GM18870 (cell line): Measurements from ENCODE around the gene MND1.
"Not testable (repeated sequence)": the region's sequence is repeated elsewhere in the genome, so short reads cannot be mapped to it uniquely, and the experiment has no call there.

Experiments used
- ATAC-seq: cut with Tn5 transposase; IDR thresholded peaks from one replicate; pipeline ENCODE4 v1.9.1; 2021; ENCODE audit warnings: moderate library complexity; ENCODE audit not compliant: unreplicated experiment

MND1 gene

GRCh38 chr4:153401501-153401900, 57.0 kb downstream of the MND1 start:
- ATAC-seq: no peak

DNA sequence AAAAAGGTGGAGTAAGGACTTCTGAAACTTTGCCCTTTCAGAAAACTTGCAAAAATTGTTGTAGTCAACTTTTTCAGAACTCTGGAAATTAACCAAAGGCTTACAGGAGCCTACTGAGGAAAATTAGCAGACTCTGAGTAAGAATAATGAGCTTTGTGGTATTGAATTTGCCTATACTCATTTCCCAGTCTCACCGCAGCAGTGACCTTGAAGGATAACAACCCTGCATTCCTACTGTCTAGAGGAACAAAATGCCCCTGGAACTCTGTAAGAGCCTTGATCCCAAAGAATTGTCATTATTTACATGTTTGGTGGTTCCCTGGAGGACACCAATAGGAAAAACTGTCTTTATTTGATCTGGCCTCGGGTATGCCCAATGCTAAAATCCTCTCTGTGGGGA, 57.9 kb downstream of the MND1 start:
- ATAC-seq: no peak

DNA sequence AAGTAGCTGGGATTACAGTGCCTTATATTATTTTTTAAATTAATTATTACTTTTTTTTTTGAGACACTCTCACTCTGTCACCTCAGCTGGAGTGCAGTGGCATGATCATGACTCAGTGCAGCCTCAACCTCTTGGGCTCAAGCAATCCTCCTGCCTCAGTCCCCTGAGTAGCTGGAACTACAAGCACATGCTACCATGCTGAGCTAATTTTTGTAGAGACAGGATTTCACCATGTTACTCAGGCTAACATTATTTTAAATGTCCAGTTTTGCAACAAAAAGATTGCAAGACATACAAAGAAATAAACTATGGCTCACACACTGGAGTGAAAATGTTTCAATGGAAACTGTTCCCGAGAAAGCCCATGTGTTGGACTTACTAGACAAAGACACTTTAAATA, 59.2 kb downstream of the MND1 start:
- no peak for ATAC-seq

DNA sequence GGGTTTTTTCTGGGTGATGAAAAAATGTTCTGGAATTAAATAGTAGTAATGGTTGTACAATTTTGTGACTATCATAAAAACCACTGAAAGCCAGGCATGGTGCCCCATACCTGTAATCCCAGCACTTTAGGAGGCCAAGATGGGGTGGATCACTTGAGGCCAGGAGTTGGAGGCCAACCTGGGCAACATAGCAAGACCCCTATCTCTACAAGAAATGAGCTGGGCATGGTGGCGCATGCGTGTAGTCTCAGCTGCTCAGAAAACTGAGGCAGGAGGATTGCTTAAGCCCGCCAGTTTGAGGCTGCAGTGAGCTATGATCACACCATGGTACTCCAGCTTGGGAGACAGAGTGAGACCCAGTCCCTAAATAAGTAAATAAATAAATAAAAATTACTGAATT, 63.4 kb downstream of the MND1 start:
- ATAC-seq: no peak

DNA sequence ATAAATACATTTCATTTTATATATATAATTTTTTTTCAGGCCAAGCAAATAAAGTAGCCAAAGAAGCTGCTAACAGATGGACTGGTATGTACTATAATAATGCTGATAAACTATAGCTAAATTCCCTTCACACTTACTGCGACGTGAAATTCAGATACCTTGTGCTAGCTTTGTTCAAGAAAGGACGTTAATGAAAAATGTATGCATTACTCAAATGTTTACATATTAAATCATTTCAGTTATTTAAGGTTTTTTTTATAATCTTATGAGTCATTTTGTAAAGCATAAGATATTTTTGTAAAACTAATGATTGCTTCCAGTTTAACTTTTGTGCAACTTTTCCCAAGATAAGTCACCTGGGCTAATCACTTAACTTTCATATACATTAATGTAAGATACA, 64.4 kb downstream of the MND1 start:
- ATAC-seq: no peak

- no peak for ATAC-seq
Observed at GRCh38 chr4:153409412-153409811, 64.9 kb downstream of the MND1 start.

DNA sequence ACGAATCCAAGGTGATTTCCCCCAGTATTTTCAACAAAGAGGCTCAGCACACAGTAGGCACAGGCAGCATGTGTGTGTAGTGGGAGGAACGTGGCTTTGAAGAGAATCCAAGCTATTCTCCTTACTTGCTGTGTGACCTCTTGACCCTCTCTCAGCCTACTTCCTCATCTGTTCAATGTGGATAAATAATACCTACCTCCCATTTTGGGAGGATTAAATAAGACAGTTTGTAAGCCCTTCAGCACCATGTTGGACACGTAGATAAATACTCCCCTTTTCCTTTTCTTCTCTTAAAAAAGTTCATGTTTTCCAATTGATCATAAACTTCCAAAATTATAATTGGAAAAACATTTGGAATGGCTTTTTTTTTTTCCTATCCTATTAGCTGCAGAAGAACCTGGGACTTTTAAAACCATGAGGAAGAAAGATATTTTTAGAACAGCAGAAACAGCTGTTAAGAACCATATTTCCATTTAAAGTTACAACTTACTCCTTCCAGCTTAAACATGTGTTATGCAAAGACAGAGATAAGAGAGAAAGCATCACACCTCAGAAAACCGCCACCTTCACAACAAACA, 65.5 kb downstream of the MND1 start:
- no peak for ATAC-seq

DNA sequence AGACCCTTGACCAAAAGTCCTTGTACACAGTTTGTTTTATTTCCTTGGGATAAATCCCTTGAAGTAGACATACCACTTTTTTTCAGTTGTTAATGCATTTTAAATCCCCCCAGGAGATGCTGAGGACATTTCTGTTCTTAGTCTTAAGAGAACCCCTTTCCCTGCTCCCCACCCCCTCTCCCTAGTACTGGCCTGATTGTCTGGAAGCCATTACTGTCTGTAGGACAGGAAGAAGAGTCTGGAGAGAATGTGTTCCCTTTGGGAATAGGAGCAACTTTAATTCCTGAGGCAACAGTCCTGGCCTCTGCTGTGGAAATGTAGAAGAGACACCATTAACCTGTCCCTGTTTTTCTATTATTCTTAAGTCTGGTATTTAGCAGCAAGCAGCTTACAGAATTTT, 69.4 kb downstream of the MND1 start:
- ATAC-seq: no peak

- not testable (repeated sequence) for ATAC-seq
Observed at GRCh38 chr4:153416456-153416855, 72.0 kb downstream of the MND1 start.

DNA sequence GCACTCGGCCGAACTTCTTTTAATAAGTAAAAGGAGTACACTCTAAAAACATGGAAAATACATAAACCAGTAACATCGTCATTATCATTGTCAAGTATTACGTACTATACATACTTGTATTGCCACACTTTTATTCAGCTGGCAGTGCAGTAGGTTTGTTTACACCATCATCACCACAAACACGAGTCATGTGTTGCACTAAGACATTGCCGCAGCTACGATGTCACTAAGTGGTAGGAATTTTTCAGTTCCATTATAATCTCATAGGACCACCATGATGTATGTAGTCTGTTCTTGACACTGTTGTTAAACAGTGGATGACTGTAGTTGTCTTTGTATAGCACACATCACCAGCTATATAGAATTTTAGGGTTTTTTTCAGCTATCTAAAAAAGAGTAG, 73.6 kb downstream of the MND1 start:
- no peak for ATAC-seq

GRCh38 chr4:153418558-153418957, 74.1 kb downstream of the MND1 start:
- no peak for ATAC-seq

- no peak for ATAC-seq
Observed at GRCh38 chr4:153419029-153419428, 74.5 kb downstream of the MND1 start.

DNA sequence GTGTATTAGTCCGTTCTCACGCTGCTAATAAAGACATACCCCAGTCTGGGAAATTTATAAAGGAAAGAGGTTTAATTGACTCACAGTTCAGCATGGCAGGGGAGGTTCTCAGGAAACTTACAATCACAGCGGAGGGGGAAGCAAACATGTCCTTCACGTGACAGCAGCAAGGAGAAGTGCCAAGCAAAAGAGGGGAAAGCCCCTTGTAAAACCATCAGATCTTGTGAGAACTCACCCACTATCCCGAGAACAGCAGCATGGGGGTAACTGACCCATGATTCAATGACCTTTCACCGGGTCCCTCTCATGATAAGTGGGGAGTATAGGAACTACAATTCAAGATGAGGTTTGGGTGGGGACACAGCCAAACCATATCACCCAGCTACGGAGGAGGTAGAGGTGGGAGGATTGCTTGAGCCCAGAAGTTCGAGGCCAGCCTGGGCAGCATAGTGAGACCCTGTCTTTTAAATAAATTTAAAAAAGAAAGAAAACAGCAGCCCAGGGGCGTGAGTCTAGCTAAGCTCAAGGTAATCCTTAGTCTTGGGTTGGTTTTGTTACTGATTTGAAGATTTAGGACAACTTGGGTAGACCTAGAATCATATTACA, 75.3 kb downstream of the MND1 start:
- ATAC-seq: no peak

- no peak for ATAC-seq
Observed at GRCh38 chr4:153420361-153420760, 75.9 kb downstream of the MND1 start.

DNA sequence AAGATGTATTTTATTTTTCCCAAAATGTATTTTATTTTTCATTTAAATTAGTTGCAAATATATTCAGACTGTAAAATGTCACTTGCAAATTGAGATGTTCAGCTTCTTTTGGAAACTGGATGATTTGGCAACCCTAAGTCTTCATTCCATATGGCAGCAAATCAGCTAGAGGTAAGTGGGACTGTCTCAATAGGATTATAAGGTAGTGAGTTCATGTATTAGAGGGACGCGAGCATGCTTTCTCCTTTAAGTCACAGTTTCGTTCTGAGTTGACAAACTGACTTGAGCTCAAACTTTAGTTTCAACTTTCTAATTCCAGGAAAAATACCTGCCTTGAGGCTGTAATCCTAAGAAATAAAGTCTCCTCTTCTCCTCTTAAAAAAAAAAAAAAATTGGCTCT, 77.5 kb downstream of the MND1 start:
- ATAC-seq: peak; percentile 76

DNA sequence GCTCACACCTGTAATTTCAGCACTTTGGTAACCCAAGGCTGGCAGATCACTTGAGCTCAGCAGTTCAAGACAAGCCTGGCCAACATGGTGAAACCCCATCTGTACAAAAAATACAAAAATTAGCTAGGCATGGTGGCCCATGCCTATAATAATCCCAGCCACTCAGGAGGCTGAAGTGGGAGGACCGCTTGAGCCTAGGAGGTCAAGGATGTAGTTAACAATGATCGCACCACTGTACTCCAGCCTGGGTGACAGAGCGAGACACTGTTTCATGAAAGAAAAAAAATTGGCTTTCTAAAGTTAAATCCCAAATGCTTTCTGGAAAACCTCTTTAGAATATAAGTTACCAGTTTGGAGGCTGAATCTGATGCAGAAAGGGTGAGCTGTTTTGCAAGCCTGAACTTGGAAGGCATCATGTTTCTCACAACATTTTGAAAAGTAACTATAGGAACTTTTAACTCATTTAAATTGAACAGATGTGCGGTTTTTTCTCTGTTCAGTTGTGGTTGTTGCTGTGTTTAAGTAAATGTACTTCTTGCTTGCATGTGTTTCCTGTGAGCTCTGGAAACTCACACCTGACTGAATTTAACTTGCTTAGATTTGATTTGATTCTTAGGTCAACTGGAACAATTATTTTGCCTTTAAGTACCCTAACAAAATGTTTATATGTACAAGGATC, 81.9 kb downstream of the MND1 start:
- ATAC-seq: no peak

DNA sequence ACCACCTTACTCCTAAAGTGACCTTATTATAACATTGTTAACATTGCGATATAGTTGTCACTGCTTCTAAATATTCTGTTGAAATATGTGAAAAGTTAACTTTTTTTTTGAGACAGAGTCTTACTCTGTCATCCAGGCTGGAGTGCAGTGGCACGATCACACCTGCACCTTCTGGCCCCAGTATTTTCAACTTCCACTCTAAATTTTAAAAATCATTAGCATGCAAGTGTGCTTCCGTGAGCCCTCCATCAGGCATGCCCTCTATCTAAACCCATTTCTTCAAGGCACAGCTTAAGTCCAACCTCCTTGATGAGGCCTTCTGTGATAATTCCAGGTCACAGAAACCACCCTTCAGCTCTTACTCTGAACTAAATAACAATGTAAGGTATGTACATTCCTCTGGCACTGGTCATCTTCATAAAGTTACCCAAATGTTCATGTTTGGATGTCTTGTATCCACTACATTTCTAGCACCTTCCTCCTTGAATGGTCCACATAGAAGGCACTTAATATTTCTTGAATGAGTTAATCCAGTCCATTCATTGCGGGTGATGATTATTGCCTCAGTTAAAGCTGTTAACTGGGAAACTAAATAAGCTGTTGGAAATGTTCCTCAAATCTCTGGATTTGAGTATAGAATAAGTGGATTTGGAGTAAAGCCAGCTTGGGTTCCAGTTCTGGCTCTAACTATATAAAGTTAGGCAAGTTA, 83.0 kb downstream of the MND1 start:
- no peak for ATAC-seq

DNA sequence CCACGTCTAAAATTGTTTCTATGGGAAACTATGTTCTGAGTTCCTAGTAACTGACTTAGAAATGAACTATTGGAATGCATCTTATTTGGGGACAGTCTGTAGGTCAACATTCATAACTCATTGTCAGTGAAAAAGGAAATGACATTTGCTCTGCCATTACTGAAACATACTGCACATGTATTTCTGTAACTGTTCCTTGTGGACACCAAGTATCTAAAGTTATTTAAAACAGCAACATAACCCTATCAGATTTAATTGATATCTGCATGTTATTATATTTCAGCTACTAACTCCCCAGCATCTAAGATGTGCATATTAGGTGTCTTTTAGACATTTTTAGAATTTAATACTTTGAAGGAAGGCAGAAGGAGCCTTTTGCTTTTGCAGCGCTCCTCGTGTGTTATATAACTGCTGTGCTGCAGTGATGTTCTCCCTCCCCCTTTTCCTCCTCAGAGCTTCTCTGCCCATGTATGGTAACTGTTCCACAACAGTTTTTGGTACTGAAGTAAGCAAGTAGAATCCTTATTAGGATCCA, 84.5 kb downstream of the MND1 start:
- no peak for ATAC-seq

DNA sequence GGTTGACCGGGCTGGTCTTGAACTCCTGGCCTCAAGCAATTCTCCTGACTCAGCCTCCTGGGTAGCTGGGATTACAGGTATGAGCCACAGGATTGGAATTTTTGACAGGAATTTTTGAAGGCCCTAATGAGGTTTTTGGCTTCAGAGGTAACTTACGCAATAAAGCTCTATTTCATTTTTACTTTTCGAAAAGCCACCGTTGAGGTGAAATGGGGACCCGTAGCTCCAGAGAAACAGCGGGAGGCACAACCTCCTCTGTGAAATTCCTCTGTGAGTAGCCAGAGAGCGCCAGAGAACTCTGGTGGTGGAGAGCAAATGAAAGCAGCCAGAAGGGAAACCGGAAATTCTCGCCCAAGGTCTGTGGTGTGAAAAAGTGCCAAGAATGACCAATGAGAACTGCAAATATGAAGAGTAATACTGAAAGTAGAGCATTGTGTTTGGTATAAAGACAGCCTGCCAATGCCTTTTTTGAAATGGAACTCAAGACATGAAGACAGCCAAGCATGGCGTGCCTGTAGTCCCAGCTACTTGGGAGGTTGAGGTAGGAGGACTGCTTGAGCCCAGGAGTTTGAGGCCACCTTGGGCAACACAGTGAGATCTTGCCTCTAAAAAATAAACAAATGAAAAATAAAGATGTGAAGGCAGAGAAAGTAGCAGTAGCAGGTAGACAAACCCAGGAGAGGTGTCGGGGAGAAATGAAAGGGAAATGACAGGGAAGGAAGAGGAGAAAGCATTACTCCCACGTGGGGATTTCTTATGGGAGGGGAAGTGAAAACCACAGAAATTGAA, 88.7 kb downstream of the MND1 start:
- ATAC-seq: peak; percentile 96

GRCh38 chr4:153433754-153434105, 89.2 kb downstream of the MND1 start:
- ATAC-seq: no peak

- no peak for ATAC-seq
Observed at GRCh38 chr4:153434190-153434589, 89.7 kb downstream of the MND1 start.
